T-helper 1 cell treated with Interleukin-12 subunit alpha and Interleukin-12 subunit beta and Interleukin-4 antibody, amounts not matched to agents 30 ng/mL and 1 ng/mL, for 36 hours (primary cell): ENCODE measurements around the gene KRTAP5-7. TPM values are rescaled to one million over a fixed set of nuclear protein-coding genes. Genes with fewer than 3 reads are reported as not detected.
"Not testable (repeated sequence)": the region's sequence is repeated elsewhere in the genome, so short reads cannot be mapped to it uniquely, and the experiment has no call there.

ENCODE experiments used
- intact Hi-C: fragments of 100-400 bp; cut with micrococcal nuclease; formaldehyde crosslinking; loops from one replicate; pipeline ENCODE4 v1.15.1; 2024
- total RNA-seq: library from RNA; stranded (reverse); gene quantifications from 2 replicates; pipeline ENCODE4 v1.2.3, GENCODE V29; 2022

Gene KRTAP5-7
- total RNA-seq, 1 donor from 2014 or later: 0.34 TPM

DNA sequence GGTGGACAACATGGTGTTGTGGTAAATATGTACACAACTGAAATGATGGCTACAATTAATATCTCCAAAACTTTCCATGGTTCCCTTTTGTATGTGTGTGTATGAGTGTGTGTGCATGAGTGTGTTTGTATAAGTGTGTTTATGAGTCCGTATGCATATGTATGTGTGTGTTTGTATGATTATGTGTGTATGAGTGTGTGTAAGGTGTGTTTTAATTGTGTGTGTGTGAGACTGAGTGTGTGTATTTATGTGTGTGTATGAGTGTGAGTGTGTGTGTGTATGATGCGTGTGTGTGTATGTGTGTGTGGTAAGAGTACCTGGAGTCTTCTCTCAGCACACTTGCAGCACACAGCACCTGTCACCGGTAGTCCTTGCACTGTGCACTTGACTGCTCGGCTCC lies 29.0 kb downstream of the KRTAP5-7 start:
- intact Hi-C loops: no loop called here

GRCh38 chr11:71557257-71557656 lies 30.2 kb downstream of the KRTAP5-7 start:
- intact Hi-C loops: no loop called here

- intact Hi-C loops: no loop called here
Observed at GRCh38 chr11:71558996-71559395, 31.9 kb downstream of the KRTAP5-7 start.

- intact Hi-C loops: no loop called here
Observed at GRCh38 chr11:71562120-71562519, 35.1 kb downstream of the KRTAP5-7 start.

DNA sequence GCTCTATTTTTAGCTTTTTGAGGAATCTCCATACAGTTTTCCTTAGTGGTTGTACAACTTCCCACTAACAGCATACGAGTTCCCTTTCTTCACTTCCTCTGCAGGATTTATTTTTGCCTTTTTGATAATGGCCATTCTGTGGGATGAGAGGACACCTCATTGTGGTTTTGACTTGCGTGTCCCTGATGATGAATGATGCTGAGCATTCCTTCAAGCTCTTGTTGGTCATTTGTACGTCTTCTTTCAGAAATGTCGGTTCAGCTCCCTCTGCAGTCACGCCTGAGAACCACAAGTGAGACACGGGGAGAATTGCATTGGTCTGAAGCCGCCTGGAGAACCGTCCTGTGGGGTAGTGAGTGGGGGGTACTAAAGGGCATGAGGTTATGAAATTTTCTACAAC lies 36.3 kb downstream of the KRTAP5-7 start:
- intact Hi-C loops: loop anchor here (1.0 kb wide), 1 partner anchor 111 kb away; no protein-coding TSS in a partner anchor

GRCh38 chr11:71564430-71564829 lies 37.4 kb downstream of the KRTAP5-7 start:
- intact Hi-C loops: no loop called here

DNA sequence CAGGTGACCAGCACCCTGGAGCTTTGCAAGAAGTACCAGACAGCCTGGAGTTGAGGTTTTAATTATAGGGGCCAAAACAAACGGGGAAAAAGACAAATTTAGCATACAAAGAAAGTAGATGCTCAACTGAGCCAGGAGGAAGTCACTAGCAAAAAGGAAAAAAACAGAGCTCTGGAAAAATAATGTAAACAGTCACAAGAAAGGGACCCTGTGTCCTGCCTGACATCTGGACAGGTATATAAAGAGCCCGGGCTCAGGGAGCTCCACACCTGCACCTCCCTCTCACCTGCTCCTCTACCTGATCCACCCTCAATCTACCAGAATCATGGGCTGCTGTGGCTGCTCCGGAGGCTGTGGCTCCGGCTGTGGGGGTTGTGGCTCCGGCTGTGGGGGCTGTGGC lies 38.2 kb downstream of the KRTAP5-7 start, which contains the start of gene KRTAP5-10:
KRTAP5-10 (plus strand) TSS at position 301 of the 400 bp plus-strand sequence; CDS start at position 326, 25 bp downstream.
- intact Hi-C loops: no loop called here

DNA sequence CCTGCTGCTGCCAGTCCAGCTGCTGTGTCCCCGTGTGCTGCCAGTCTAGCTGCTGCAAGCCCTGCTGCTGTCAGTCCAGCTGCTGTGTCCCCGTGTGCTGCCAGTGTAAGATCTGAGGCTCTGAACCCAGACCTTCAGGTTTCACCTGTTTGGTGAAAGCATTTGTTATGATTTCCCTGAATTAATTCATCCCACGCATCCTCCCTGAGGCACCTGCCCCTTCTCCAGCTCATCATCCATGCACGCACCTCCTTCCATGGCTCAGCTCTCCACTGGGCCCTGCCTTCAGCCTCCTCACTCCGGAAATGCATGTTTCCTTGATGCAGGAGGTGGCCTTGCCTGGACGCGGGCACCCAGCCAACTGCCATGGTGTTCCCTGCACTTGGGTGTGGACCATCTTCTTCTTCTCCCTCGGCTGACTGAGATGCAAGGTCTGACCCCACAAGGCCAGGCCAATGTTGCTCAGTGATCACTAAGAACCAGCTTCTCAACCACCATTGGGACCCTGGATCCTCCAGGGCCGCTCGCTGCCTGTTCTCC lies 39.1 kb downstream of the KRTAP5-7 start:
- intact Hi-C loops: no loop called here

- intact Hi-C loops: not testable (repeated sequence)
Observed at GRCh38 chr11:71566626-71567599, 39.8 kb downstream of the KRTAP5-7 start.

DNA sequence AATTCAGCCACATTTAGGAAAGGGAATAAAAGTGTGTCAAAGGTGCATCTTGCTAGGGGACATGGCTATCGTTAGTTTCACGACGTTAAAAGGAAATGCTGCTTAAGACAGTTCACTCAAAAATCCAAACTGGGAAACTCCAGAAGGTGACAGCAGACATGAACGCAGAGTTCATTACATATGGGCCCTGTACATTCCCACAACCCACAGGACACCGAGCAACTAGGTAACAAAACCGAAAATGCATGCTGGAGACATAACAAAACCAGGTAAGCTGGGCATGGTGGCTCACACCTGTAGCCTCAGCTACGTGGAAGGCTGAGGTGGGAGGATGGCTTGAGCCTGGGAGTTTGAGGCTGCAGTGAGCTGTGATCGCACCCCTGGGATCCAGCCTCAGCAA lies 40.6 kb downstream of the KRTAP5-7 start:
- intact Hi-C loops: not testable (repeated sequence)

DNA sequence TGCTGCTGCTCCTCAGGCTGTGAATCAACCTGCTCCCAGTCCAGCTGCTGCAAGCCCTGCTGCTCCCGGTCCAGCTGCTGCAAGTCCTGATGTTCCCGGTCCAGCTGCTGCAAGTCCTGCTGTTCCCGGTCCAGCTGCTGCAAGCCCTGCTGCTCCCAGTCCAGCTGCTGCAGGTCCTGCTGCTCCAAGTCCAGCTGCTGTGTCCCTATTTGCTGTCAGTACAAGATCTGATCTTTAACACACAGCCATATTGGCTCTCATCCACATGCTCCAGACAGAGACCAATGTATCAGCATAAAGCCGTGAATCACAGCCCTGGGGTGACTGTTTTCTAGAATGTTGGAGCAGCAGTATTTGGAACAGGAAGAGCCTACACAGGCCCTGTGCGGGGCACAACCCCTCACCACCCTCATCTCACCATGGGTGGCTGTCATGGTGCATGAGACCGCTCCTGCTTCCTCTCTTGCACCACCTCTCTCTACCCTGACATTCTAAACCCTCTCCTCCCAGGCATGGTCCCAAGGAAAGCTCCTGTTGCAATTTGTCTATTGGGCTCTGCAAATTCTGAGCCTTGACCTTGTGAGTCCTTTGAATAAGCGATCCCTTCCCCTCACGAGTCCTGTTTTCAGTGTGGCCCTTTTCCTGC lies 41.8 kb downstream of the KRTAP5-7 start:
- intact Hi-C loops: no loop called here

GRCh38 chr11:71571101-71571850 lies 44.2 kb downstream of the KRTAP5-7 start:
- intact Hi-C loops: not testable (repeated sequence)

GRCh38 chr11:71572811-71573210 lies 45.7 kb downstream of the KRTAP5-7 start:
- intact Hi-C loops: no loop called here

DNA sequence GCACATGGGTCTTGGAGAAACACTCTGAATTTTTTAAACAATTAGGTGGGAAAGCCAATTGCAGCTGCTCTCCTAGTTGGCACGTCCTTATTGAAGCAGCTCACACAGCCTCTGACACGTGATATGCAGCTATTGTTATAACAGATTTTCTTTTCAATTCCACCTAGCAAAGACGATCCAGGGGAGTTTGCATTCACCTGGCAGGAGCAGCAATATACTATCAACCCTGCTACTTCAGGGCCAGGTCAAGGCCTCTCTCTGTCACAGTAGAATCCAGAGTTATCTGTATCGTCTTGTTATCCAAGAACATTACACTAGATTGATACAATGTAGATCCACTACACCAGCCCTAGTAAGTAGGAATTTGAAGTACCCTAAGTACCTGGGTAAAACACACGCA lies 47.4 kb downstream of the KRTAP5-7 start:
- intact Hi-C loops: no loop called here

GRCh38 chr11:71575723-71576424 lies 48.8 kb downstream of the KRTAP5-7 start:
- intact Hi-C loops: no loop called here

- intact Hi-C loops: not testable (repeated sequence)
Observed at GRCh38 chr11:71576688-71577465, 49.8 kb downstream of the KRTAP5-7 start.

DNA sequence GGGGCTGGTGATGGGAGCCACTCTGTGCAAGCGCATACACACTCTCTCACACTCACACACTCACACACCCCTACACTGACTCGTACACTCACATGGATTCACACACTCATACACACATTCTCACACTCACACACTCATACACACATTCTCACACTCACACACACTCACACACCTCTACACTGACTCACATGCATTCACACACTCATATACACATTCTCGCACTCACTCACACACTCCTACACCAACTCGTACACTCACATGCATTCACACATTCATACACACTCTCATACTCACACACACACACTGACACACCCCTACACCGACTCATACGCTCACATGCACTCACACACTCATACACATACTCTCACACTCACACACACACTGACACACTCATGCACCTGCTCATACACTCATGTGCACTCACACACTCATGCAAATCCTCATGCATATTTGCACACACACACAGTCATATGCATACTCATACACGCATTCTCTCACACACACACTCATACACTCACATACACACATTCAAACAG lies 50.5 kb downstream of the KRTAP5-7 start:
- intact Hi-C loops: no loop called here
